A673 (cell line): ENCODE data around the gene KCNMA1. TPM values are rescaled to one million over a fixed set of nuclear protein-coding genes. Genes with fewer than 3 reads are reported as not detected.

Source experiments
- BruUV-seq: library from RNA; stranded (reverse); fragments of 400-500 nt; replicated peaks from 2 replicates; lab custom pipeline; 2021; lab: Mats Ljungman, UMichigan
- CTCF ChIA-PET: fragments of 300-600 bp; sonication (Branson Sonifier 250); formaldehyde crosslinking; loops from one replicate; lab custom pipeline; 2022; ENCODE audit warnings: antibody characterized with exemption; lab: Charles Lee
- POLR2A ChIA-PET: fragments of 300-600 bp; sonication (Branson Sonifier 250); formaldehyde crosslinking; loops from one replicate; lab custom pipeline; 2022; ENCODE audit warnings: antibody characterized with exemption; ENCODE audit not compliant: low non-redundant PET; lab: Charles Lee
- DNase-seq: peaks from one replicate; pipeline ENCODE4 v3.0.0-alpha.2; 2015; ENCODE audit warnings: low spot score
- H3K27ac ChIP-seq: fragments of 200-600 bp; sonication (generic); 2 replicates; pipeline ENCODE4 v1.5.1; 2016; ENCODE audit warnings: mixed run types, low read depth, mild to moderate bottlenecking, mixed read lengths, antibody characterized with exemption, low read length; ENCODE audit not compliant: poor library complexity, severe bottlenecking
- H3K27me3 ChIP-seq: fragments of 200-600 bp; sonication (generic); replicated peaks from 2 replicates; pipeline ENCODE4 v1.6.1; 2017; ENCODE audit warnings: mixed run types, low read depth, mild to moderate bottlenecking, mixed read lengths, antibody characterized with exemption, low read length; ENCODE audit not compliant: insufficient read depth, poor library complexity
- H3K36me3 ChIP-seq: fragments of 200-600 bp; sonication (generic); 2 replicates; pipeline ENCODE4 v1.6.1; 2016; ENCODE audit warnings: mixed run types, mild to moderate bottlenecking, mixed read lengths, antibody characterized with exemption, low read length; ENCODE audit not compliant: insufficient read depth, poor library complexity, severe bottlenecking
- H3K4me1 ChIP-seq: fragments of 200-600 bp; sonication (generic); 2 replicates; pipeline ENCODE4 v1.6.1; 2017; ENCODE audit warnings: mixed run types, mild to moderate bottlenecking, mixed read lengths, antibody characterized with exemption, low read length; ENCODE audit not compliant: insufficient read depth, poor library complexity, severe bottlenecking
- H3K4me3 ChIP-seq: fragments of 200-600 bp; sonication (generic); 2 replicates; pipeline ENCODE4 v1.5.1; 2016; ENCODE audit warnings: low read depth, mixed run types, mild to moderate bottlenecking, mixed read lengths, low read length; ENCODE audit not compliant: poor library complexity, severe bottlenecking
- H3K9me3 ChIP-seq: fragments of 200-600 bp; sonication (generic); 2 replicates; pipeline ENCODE4 v1.6.1; 2016; ENCODE audit warnings: mixed run types, low read depth, mild to moderate bottlenecking, mixed read lengths, antibody characterized with exemption, low read length; ENCODE audit not compliant: poor library complexity, severe bottlenecking
- CTCF ChIP-seq: fragments of 300-800, 200-600 bp; sonication (generic); conservative IDR thresholded peaks from 2 replicates; pipeline ENCODE4 v1.5.1; 2017; ENCODE audit warnings: low read depth, mild to moderate bottlenecking, antibody characterized with exemption, low read length, moderate library complexity, mixed read lengths
- EZH2 ChIP-seq: fragments of 200-600 bp; sonication (generic); IDR thresholded peaks from 2 replicates; pipeline ENCODE4 v1.6.1; 2017; ENCODE audit warnings: borderline replicate concordance, low read depth, mild to moderate bottlenecking, mixed read lengths, antibody characterized with exemption, low read length; ENCODE audit not compliant: poor library complexity, severe bottlenecking
- intact Hi-C: fragments of 100-400 bp; cut with micrococcal nuclease; formaldehyde crosslinking; loops from one replicate; pipeline ENCODE4 v1.10.0; 2022; ENCODE audit not compliant: unreplicated experiment
- total RNA-seq: library from RNA; stranded (reverse); gene quantifications from 2 replicates; pipeline ENCODE4 v1.2.3, GENCODE V29; 2021

KCNMA1 gene
- total RNA-seq, 1 experiment from 2014 or later: 0.84 TPM

- intact Hi-C loops: loop anchor here (10.0 kb wide), 1 partner anchor 217 kb away; no protein-coding TSS in a partner anchor
- ChIA-PET CTCF (interaction anchor here (0.6 to 0.9 kb wide), 2 partner anchors 85 to 551 kb away, joined by 3 to 7 read pairs; no protein-coding TSS in a partner anchor), POLR2A (no interaction called here)
- no peak for TF ChIP-seq EZH2
- TF ChIP-seq CTCF: no peak
- H3K27ac ChIP-seq: no peak overlapping the region
- H3K36me3 ChIP-seq: no peaks in the 10 kb centered on the region
- BruUV-seq: no TSS peak
- no peak overlapping the region for H3K4me3 ChIP-seq
- no peaks in the 10 kb centered on the region for H3K4me1 ChIP-seq
- no peaks in the 10 kb centered on the region for H3K27me3 ChIP-seq
- no peaks in the 10 kb centered on the region for H3K9me3 ChIP-seq
- DNase-seq: no peak
Measured at GRCh38 chr10:77177589-77177988, 460.0 kb downstream of the KCNMA1 start.

GRCh38 chr10:77177161-77177560 lies 460.4 kb downstream of the KCNMA1 start:
- no TSS peak for BruUV-seq
- CTCF ChIA-PET: interaction anchor here (0.6 to 0.9 kb wide), 2 partner anchors 85 to 552 kb away, joined by 3 to 7 read pairs; no protein-coding TSS in a partner anchor
- H3K4me3 ChIP-seq: no peak overlapping the region

GRCh38 chr10:77176232-77176631 lies 461.4 kb downstream of the KCNMA1 start:
- Histone ChIP-seq H3K4me3 (no peak overlapping the region), H3K9me3 (no peaks in the 10 kb centered on the region), H3K36me3 (no peaks in the 10 kb centered on the region), H3K27ac (no peak overlapping the region), H3K4me1 (no peaks in the 10 kb centered on the region), H3K27me3 (no peaks in the 10 kb centered on the region)
- no peak for DNase-seq
- ChIA-PET POLR2A (no interaction called here), CTCF (no interaction called here)
- TF ChIP-seq EZH2: no peak
- TF ChIP-seq CTCF: no peak
- no TSS peak for BruUV-seq
- intact Hi-C loops: loop anchor here (10.0 kb wide), 1 partner anchor 219 kb away; no protein-coding TSS in a partner anchor

More at GRCh38 chr10:77177161-77177560, 460.4 kb downstream of the KCNMA1 start:
- intact Hi-C loops: loop anchor here (10.0 kb wide), 1 partner anchor 218 kb away; no protein-coding TSS in a partner anchor
- TF ChIP-seq CTCF (no peak), EZH2 (no peak)
- Histone ChIP-seq H3K27ac (no peak overlapping the region), H3K36me3 (no peaks in the 10 kb centered on the region), H3K9me3 (no peaks in the 10 kb centered on the region), H3K27me3 (no peaks in the 10 kb centered on the region), H3K4me1 (no peaks in the 10 kb centered on the region)
- DNase-seq: no peak
- POLR2A ChIA-PET: no interaction called here
